Epithelial cell of esophagus (primary cell): ENCODE results near the gene AFAP1.

Experiments
- DNase-seq: peaks from one replicate; pipeline ENCODE4 v3.0.0; 2010; ENCODE audit warnings: low read depth
- H3K4me3 ChIP-seq: 2 replicates; pipeline ENCODE4 v1.5.1; 2011; ENCODE audit warnings: mild to moderate bottlenecking, low read length, control low read depth
- TF ChIP-seq, protein P1 (sequence below): IDR thresholded peaks from 2 replicates; pipeline ENCODE4 v1.5.1; 2011; ENCODE audit warnings: low read depth, mild to moderate bottlenecking, low read length, control low read depth, inconsistent platforms; ENCODE audit not compliant: insufficient read depth; ENCODE audit errors: missing control alignments

The AFAP1 gene

GRCh38 chr4:7827566-7827965 is 112.1 kb downstream of the AFAP1 start:
- TF ChIP-seq, protein P1, sequence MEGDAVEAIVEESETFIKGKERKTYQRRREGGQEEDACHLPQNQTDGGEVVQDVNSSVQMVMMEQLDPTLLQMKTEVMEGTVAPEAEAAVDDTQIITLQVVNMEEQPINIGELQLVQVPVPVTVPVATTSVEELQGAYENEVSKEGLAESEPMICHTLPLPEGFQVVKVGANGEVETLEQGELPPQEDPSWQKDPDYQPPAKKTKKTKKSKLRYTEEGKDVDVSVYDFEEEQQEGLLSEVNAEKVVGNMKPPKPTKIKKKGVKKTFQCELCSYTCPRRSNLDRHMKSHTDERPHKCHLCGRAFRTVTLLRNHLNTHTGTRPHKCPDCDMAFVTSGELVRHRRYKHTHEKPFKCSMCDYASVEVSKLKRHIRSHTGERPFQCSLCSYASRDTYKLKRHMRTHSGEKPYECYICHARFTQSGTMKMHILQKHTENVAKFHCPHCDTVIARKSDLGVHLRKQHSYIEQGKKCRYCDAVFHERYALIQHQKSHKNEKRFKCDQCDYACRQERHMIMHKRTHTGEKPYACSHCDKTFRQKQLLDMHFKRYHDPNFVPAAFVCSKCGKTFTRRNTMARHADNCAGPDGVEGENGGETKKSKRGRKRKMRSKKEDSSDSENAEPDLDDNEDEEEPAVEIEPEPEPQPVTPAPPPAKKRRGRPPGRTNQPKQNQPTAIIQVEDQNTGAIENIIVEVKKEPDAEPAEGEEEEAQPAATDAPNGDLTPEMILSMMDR = no peak
- DNase-seq = no peak
- H3K4me3 ChIP-seq = no peak overlapping the region

GRCh38 chr4:7826909-7827306 is 112.8 kb downstream of the AFAP1 start:
- TF ChIP-seq, protein P1 = no peak
- no peak overlapping the region for H3K4me3 ChIP-seq
- no peak for DNase-seq

GRCh38 chr4:7826176-7826908 is 113.3 kb downstream of the AFAP1 start:
- no peak for DNase-seq
- no peak overlapping the region for H3K4me3 ChIP-seq
- TF ChIP-seq, protein P1 = no peak

GRCh38 chr4:7824218-7824617 is 115.4 kb downstream of the AFAP1 start:
- no peak for DNase-seq
- TF ChIP-seq, protein P1 = no peak
- H3K4me3 ChIP-seq = no peak overlapping the region

GRCh38 chr4:7823416-7823824 is 116.2 kb downstream of the AFAP1 start:
- H3K4me3 ChIP-seq = no peak overlapping the region
- TF ChIP-seq, protein P1 = no peak
- DNase-seq = no peak

DNA sequence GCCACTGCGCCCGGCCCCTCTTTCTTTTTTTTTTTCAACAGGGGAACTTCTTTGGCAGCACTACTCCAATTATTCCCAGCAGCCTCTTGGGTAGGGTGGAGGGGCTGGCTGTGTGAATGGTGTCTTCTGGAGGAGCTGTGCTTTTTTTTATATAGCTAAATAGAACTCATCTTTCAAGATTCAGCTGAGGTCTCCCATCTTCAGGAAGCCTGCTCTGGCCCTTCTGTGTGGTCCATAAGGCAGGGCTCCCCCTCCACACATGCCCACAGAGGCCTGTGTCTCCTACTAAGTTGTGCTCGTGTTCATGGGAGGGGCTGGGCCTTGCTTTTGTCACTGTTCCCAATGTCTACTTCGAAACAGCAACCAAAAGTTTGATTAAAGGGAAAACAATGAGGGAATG is 116.8 kb downstream of the AFAP1 start:
- DNase-seq = no peak

More for the DNA sequence above, 116.8 kb downstream of the AFAP1 start:
- H3K4me3 ChIP-seq = no peak overlapping the region
- TF ChIP-seq, protein P1 = no peak
